HUES6 (cell line): Measurements from ENCODE around the gene CLSTN2.

Source experiments
- H3K27ac ChIP-seq: 2 replicates; pipeline ENCODE4 v1.7.0; 2013; ENCODE audit warnings: low read depth, mild to moderate bottlenecking, low read length, inconsistent platforms
- H3K27me3 ChIP-seq: 2 replicates; pipeline ENCODE4 v1.6.1; 2013; ENCODE audit warnings: low read length; ENCODE audit not compliant: control insufficient read depth, insufficient read depth
- H3K36me3 ChIP-seq: 2 replicates; pipeline ENCODE4 v1.6.1; 2013; ENCODE audit warnings: low read length; ENCODE audit not compliant: control insufficient read depth, insufficient read depth
- H3K4me1 ChIP-seq: 2 replicates; pipeline ENCODE4 v1.6.1; 2013; ENCODE audit warnings: low read length; ENCODE audit not compliant: control insufficient read depth, insufficient read depth
- H3K4me3 ChIP-seq: 2 replicates; pipeline ENCODE4 v1.5.1; 2013; ENCODE audit warnings: low read depth, low read length
- H3K9ac ChIP-seq: one replicate; pipeline ENCODE4 v1.6.1; 2013; ENCODE audit warnings: mild to moderate bottlenecking, low read length
- H3K9me3 ChIP-seq: 2 replicates; pipeline ENCODE4 v1.6.1; 2013; ENCODE audit warnings: low read depth, low read length; ENCODE audit not compliant: control insufficient read depth, insufficient read depth

Gene CLSTN2

GRCh38 chr3:140315955-140316354, 381.0 kb downstream of the CLSTN2 start:
- peaks cover 7% of the 10 kb centered on the region; the same call in 1 of the 2 replicates for H3K4me1 ChIP-seq
- H3K27me3 ChIP-seq, result no peaks in the 10 kb centered on the region
- H3K4me3 ChIP-seq, result no peak overlapping the region
- no peaks in the 10 kb centered on the region for H3K9me3 ChIP-seq
- H3K9ac ChIP-seq, result no peak overlapping the region
- no peak overlapping the region for H3K27ac ChIP-seq
- H3K36me3 ChIP-seq, result no peaks in the 10 kb centered on the region

- Histone ChIP-seq H3K9ac (no peak overlapping the region), H3K27ac (no peak overlapping the region), H3K27me3 (no peaks in the 10 kb centered on the region), H3K9me3 (no peaks in the 10 kb centered on the region), H3K4me3 (no peak overlapping the region), H3K4me1 (peaks cover 7% of the 10 kb centered on the region; the same call in 1 of the 2 replicates), H3K36me3 (no peaks in the 10 kb centered on the region)
Measured at GRCh38 chr3:140316466-140316865, 381.5 kb downstream of the CLSTN2 start.

GRCh38 chr3:140316868-140317400, 381.9 kb downstream of the CLSTN2 start:
- Histone ChIP-seq H3K9ac (no peak overlapping the region), H3K27ac (no peak overlapping the region), H3K36me3 (no peaks in the 10 kb centered on the region), H3K4me3 (no peak overlapping the region), H3K4me1 (peaks cover 7% of the 10 kb centered on the region; the same call in 1 of the 2 replicates), H3K9me3 (no peaks in the 10 kb centered on the region), H3K27me3 (no peaks in the 10 kb centered on the region)

- Histone ChIP-seq H3K9me3 (no peaks in the 10 kb centered on the region), H3K4me3 (no peak overlapping the region), H3K4me1 (peaks cover 7% of the 10 kb centered on the region; the same call in 1 of the 2 replicates), H3K27me3 (no peaks in the 10 kb centered on the region), H3K36me3 (no peaks in the 10 kb centered on the region), H3K27ac (no peak overlapping the region), H3K9ac (no peak overlapping the region)
Measured at GRCh38 chr3:140319739-140320138, 384.8 kb downstream of the CLSTN2 start.

- Histone ChIP-seq H3K9me3 (no peaks in the 10 kb centered on the region), H3K9ac (no peak overlapping the region), H3K4me3 (no peak overlapping the region), H3K27me3 (no peaks in the 10 kb centered on the region), H3K4me1 (peaks cover 7% of the 10 kb centered on the region; the same call in 1 of the 2 replicates), H3K36me3 (no peaks in the 10 kb centered on the region), H3K27ac (no peak overlapping the region)
Measured at GRCh38 chr3:140323561-140323960, 388.6 kb downstream of the CLSTN2 start.

- no peaks in the 10 kb centered on the region for H3K36me3 ChIP-seq
- H3K27ac ChIP-seq, result no peak overlapping the region
- H3K4me3 ChIP-seq, result no peak overlapping the region
- no peaks in the 10 kb centered on the region for H3K9me3 ChIP-seq
- H3K27me3 ChIP-seq, result no peaks in the 10 kb centered on the region
- peaks cover 12% of the 10 kb centered on the region for H3K4me1 ChIP-seq
- H3K9ac ChIP-seq, result no peak overlapping the region
Measured at GRCh38 chr3:140332131-140332530, 397.1 kb downstream of the CLSTN2 start.

- no peaks in the 10 kb centered on the region for H3K9me3 ChIP-seq
- H3K9ac ChIP-seq, result no peak overlapping the region
- H3K4me1 ChIP-seq, result peaks cover 12% of the 10 kb centered on the region
- no peaks in the 10 kb centered on the region for H3K36me3 ChIP-seq
- no peaks in the 10 kb centered on the region for H3K27me3 ChIP-seq
- H3K4me3 ChIP-seq, result no peak overlapping the region
- H3K27ac ChIP-seq, result no peak overlapping the region
Measured at GRCh38 chr3:140334132-140334929, 399.3 kb downstream of the CLSTN2 start.

GRCh38 chr3:140336465-140336864, 401.5 kb downstream of the CLSTN2 start:
- Histone ChIP-seq H3K9ac (no peak overlapping the region), H3K4me3 (no peak overlapping the region), H3K36me3 (no peaks in the 10 kb centered on the region), H3K4me1 (peaks cover 20% of the 10 kb centered on the region), H3K27ac (no peak overlapping the region), H3K27me3 (no peaks in the 10 kb centered on the region), H3K9me3 (no peaks in the 10 kb centered on the region)

- Histone ChIP-seq H3K9ac (no peak overlapping the region), H3K4me3 (no peak overlapping the region), H3K27me3 (no peaks in the 10 kb centered on the region)
Measured at GRCh38 chr3:140338916-140339315, 403.9 kb downstream of the CLSTN2 start.

GRCh38 chr3:140341203-140341602, 406.2 kb downstream of the CLSTN2 start:
- Histone ChIP-seq H3K4me3 (no peak overlapping the region), H3K27me3 (no peaks in the 10 kb centered on the region), H3K27ac (peak overlapping the region; percentile 74; the same call in 1 of the 2 replicates), H3K9me3 (no peaks in the 10 kb centered on the region), H3K9ac (no peak overlapping the region), H3K4me1 (peaks cover 22% of the 10 kb centered on the region), H3K36me3 (no peaks in the 10 kb centered on the region)

More at GRCh38 chr3:140338916-140339315, 403.9 kb downstream of the CLSTN2 start:
- Histone ChIP-seq H3K27ac (no peak overlapping the region), H3K36me3 (no peaks in the 10 kb centered on the region), H3K4me1 (peaks cover 22% of the 10 kb centered on the region), H3K9me3 (no peaks in the 10 kb centered on the region)

- H3K9me3 ChIP-seq, result no peaks in the 10 kb centered on the region
- H3K27me3 ChIP-seq, result no peaks in the 10 kb centered on the region
- no peaks in the 10 kb centered on the region for H3K36me3 ChIP-seq
- H3K27ac ChIP-seq, result peak overlapping the region; percentile 74
- no peak overlapping the region for H3K9ac ChIP-seq
- H3K4me3 ChIP-seq, result no peak overlapping the region
- H3K4me1 ChIP-seq, result peaks cover 22% of the 10 kb centered on the region
Measured at GRCh38 chr3:140341817-140342403, 406.9 kb downstream of the CLSTN2 start.
